H9 (cell line): Measurements from ENCODE around the gene ST3GAL5. TPM values are rescaled to one million over a fixed set of nuclear protein-coding genes. Genes with fewer than 3 reads are reported as not detected.

Experiments used
- DNase-seq: peaks from one replicate; pipeline ENCODE4 v3.0.0-alpha.2; 2017
- H2AFZ ChIP-seq: one replicate; pipeline ENCODE4 v1.6.1; 2013; ENCODE audit warnings: mild to moderate bottlenecking, low read length, control low read depth, moderate library complexity
- H2AK5ac ChIP-seq: 2 replicates; pipeline ENCODE4 v1.6.1; 2013; ENCODE audit warnings: low read length, control low read depth, mixed read lengths; ENCODE audit not compliant: insufficient read length
- H2BK120ac ChIP-seq: one replicate; pipeline ENCODE4 v1.6.1; 2013; ENCODE audit warnings: low read depth, mild to moderate bottlenecking, low read length, control low read depth, inconsistent platforms; ENCODE audit not compliant: poor library complexity, severe bottlenecking
- H2BK12ac ChIP-seq: 2 replicates; pipeline ENCODE4 v1.6.1; 2013; ENCODE audit warnings: low read length, control low read depth, mixed read lengths, low read depth; ENCODE audit not compliant: insufficient read length
- H2BK15ac ChIP-seq: 2 replicates; pipeline ENCODE4 v1.6.1; 2013; ENCODE audit warnings: low read depth, low read length, control low read depth
- H2BK20ac ChIP-seq: one replicate; pipeline ENCODE4 v1.6.1; 2013; ENCODE audit warnings: low read depth, mild to moderate bottlenecking, low read length, control low read depth, inconsistent platforms; ENCODE audit not compliant: poor library complexity, severe bottlenecking
- H2BK5ac ChIP-seq: 2 replicates; pipeline ENCODE4 v1.6.1; 2013; ENCODE audit warnings: low read length, control low read depth, mixed read lengths; ENCODE audit not compliant: insufficient read length
- H3K14ac ChIP-seq: 2 replicates; pipeline ENCODE4 v1.6.1; 2013; ENCODE audit warnings: low read length, control low read depth; ENCODE audit not compliant: insufficient read depth
- H3K18ac ChIP-seq: 2 replicates; pipeline ENCODE4 v1.6.1; 2013; ENCODE audit warnings: low read depth, mild to moderate bottlenecking, mixed read lengths, low read length, control low read depth; ENCODE audit not compliant: insufficient read length
- H3K23ac ChIP-seq: 2 replicates; pipeline ENCODE4 v1.6.1; 2013; ENCODE audit warnings: low read length, control low read depth, mixed read lengths, low read depth; ENCODE audit not compliant: insufficient read length
- H3K23me2 ChIP-seq: 2 replicates; pipeline ENCODE4 v1.6.1; 2013; ENCODE audit warnings: low read depth, mild to moderate bottlenecking, mixed read lengths, low read length, control low read depth; ENCODE audit not compliant: insufficient read length, poor library complexity, severe bottlenecking
- H3K27ac ChIP-seq: 2 replicates; pipeline ENCODE4 v1.5.1; 2013; ENCODE audit warnings: low read length, control low read depth, mixed read lengths, low read depth; ENCODE audit not compliant: insufficient read length
- H3K27me3 ChIP-seq: 2 replicates; pipeline ENCODE4 v1.6.1; 2013; ENCODE audit warnings: low read length, control low read depth, inconsistent platforms; ENCODE audit not compliant: insufficient read depth
- H3K4ac ChIP-seq: 2 replicates; pipeline ENCODE4 v1.6.1; 2013; ENCODE audit warnings: low read depth, mild to moderate bottlenecking, control low read depth, inconsistent platforms, low read length, moderate library complexity
- H3K4me1 ChIP-seq: 2 replicates; pipeline ENCODE4 v1.6.1; 2013; ENCODE audit warnings: low read length, control low read depth, inconsistent platforms; ENCODE audit not compliant: insufficient read depth
- H3K4me2 ChIP-seq: 2 replicates; pipeline ENCODE4 v1.6.1; 2013; ENCODE audit warnings: low read length, control low read depth, mixed read lengths; ENCODE audit not compliant: insufficient read length, insufficient read depth
- H3K56ac ChIP-seq: 2 replicates; pipeline ENCODE4 v1.6.1; 2013; ENCODE audit warnings: low read depth, mild to moderate bottlenecking, mixed read lengths, low read length, control low read depth; ENCODE audit not compliant: insufficient read length
- H3K79me1 ChIP-seq: 2 replicates; pipeline ENCODE4 v1.6.1; 2013; ENCODE audit warnings: low read depth, mild to moderate bottlenecking, moderate library complexity, low read length, control low read depth, inconsistent platforms; ENCODE audit not compliant: insufficient read depth, poor library complexity, severe bottlenecking
- H3K79me2 ChIP-seq: 2 replicates; pipeline ENCODE4 v1.6.1; 2013; ENCODE audit warnings: low read length, control low read depth, inconsistent platforms; ENCODE audit not compliant: insufficient read depth
- H3K9ac ChIP-seq: 2 replicates; pipeline ENCODE4 v1.6.1; 2013; ENCODE audit warnings: low read length, control low read depth, mixed read lengths; ENCODE audit not compliant: insufficient read length; ENCODE audit errors: extremely low read depth
- H3K9me3 ChIP-seq: one replicate; pipeline ENCODE4 v1.6.1; 2013; ENCODE audit warnings: low read depth, low read length, inconsistent platforms; ENCODE audit not compliant: control insufficient read depth
- H3T11ph ChIP-seq: one replicate; pipeline ENCODE4 v1.6.1; 2013; ENCODE audit warnings: mild to moderate bottlenecking, low read length, control low read depth, inconsistent platforms
- H4K20me1 ChIP-seq: one replicate; pipeline ENCODE4 v1.6.1; 2013; ENCODE audit not compliant: control insufficient read depth, insufficient read length, insufficient read depth
- H4K5ac ChIP-seq: 2 replicates; pipeline ENCODE4 v1.6.1; 2013; ENCODE audit warnings: low read depth, mild to moderate bottlenecking, mixed read lengths, low read length, control low read depth; ENCODE audit not compliant: insufficient read length
- H4K8ac ChIP-seq: replicated peaks from 2 replicates; pipeline ENCODE4 v1.6.1; 2013; ENCODE audit warnings: low read length, control low read depth, mixed read lengths, low read depth; ENCODE audit not compliant: insufficient read length
- H4K91ac ChIP-seq: 2 replicates; pipeline ENCODE4 v1.6.1; 2013; ENCODE audit warnings: low read depth, mild to moderate bottlenecking, moderate library complexity, mixed read lengths, low read length, control low read depth; ENCODE audit not compliant: insufficient read length
- H3K27ac Mint-ChIP-seq, 3 experiments: 2 replicates in 2 of 3; 3 replicates in 1 of 3; pipeline ENCODE4 v1.8.0; 2020 to 2021; ENCODE audit warnings: mixed read lengths in 3 of 3, mild to moderate bottlenecking in 1 of 3, moderate library complexity in 1 of 3
- H3K27me3 Mint-ChIP-seq: 2 replicates; pipeline ENCODE4 v1.8.0; 2021; ENCODE audit warnings: low read depth, mild to moderate bottlenecking, moderate library complexity, mixed read lengths
- H3K36me3 Mint-ChIP-seq, 3 experiments: 2 replicates in 2 of 3; 3 replicates in 1 of 3; pipeline ENCODE4 v1.8.0; 2020 to 2021; ENCODE audit warnings: low read depth in 3 of 3, mixed read lengths in 3 of 3; ENCODE audit not compliant: insufficient read depth in 1 of 3
- H3K4me1 Mint-ChIP-seq, 2 experiments: 2 replicates each; pipeline ENCODE4 v1.8.0; 2020; ENCODE audit warnings: mixed read lengths in 2 of 2
- H3K4me3 Mint-ChIP-seq, 2 experiments: 2 replicates in 1 of 2; 3 replicates in 1 of 2; pipeline ENCODE4 v1.8.0; 2020 to 2021; ENCODE audit warnings: mild to moderate bottlenecking in 2 of 2, mixed read lengths in 2 of 2, moderate library complexity in 1 of 2
- H3K9me3 Mint-ChIP-seq, 2 experiments: 2 replicates in 1 of 2; 3 replicates in 1 of 2; pipeline ENCODE4 v1.8.0; 2020; ENCODE audit warnings: mild to moderate bottlenecking in 2 of 2, mixed read lengths in 2 of 2, moderate library complexity in 1 of 2
- WGBS: extraction: QIAGEN DNeasy Blood & Tissue Kit; methylation state at CpG from one replicate; pipeline ENCODE4 v1.1.7; 2013; ENCODE audit warnings: missing lambda C conversion rate, low lambda C conversion rate, mixed read lengths; ENCODE audit not compliant: insufficient read length; ENCODE audit errors: extremely low coverage; 5-methylcytosine and 5-hydroxymethylcytosine counted together
- total RNA-seq: library from RNA; stranded (reverse); gene quantifications from 2 replicates; pipeline ENCODE4 v1.2.1, GENCODE V29; 2021
- TF ChIP-seq, protein P1 (sequence below): fragments of 200-600 bp; sonication (generic); conservative IDR thresholded peaks from 3 replicates; pipeline ENCODE4 v1.8.0; 2021; ENCODE audit warnings: antibody characterized with exemption, mild to moderate bottlenecking

ST3GAL5 gene
- total RNA-seq, 1 experiment from 2014 or later: 3.3 TPM

DNA sequence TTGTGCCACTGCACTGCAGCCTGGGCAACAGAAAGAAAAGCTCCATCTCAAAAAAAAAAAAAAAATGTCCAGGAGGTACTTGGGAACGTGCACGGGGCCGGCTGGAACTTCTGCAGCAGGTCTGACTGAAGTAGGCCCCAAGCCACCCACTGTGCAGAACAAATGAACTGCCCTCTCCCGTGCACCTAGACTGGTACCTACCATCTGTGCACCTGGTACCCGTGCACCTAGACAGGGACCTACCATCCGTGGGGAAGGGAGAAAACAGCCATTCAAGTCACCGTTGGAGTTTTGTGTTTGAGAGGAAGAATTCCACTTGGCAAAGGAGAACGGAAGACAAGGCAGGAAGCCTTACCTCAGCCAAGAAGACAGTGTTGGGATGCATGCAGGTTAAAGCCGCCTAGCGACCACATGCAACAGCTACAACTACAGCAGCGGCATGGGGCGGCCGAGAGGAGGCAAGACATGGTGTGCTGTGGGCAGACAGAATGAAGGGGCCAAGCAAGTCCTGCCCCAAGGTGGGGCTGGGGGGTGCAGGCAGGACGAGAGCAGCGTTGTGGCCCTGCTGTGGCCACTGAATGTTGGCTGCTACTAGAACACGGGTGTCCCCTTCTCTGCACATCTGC, 16.1 kb downstream of the ST3GAL5 start:
- Histone ChIP-seq H3T11ph (no peak overlapping the region), H3K79me2 (no peaks in the 10 kb centered on the region), H2BK20ac (no peak overlapping the region), H4K20me1 (no peaks in the 10 kb centered on the region), H3K4me2 (no peak overlapping the region), H3K4me1 (no peaks in the 10 kb centered on the region; the same call in 1 of the 2 replicates), H2BK5ac (no peak overlapping the region), H4K8ac (no peak overlapping the region), H3K27ac (no peak overlapping the region), H3K4ac (no peak overlapping the region), H2BK12ac (no peak overlapping the region), H3K56ac (no peak overlapping the region), H3K79me1 (no peaks in the 10 kb centered on the region), H3K9ac (no peak overlapping the region), H4K5ac (no peak overlapping the region), H2AFZ (no peak overlapping the region), H4K91ac (no peak overlapping the region), H3K9me3 (no peaks in the 10 kb centered on the region), H3K23ac (no peak overlapping the region), H3K27me3 (no peaks in the 10 kb centered on the region), H3K23me2 (no peaks in the 10 kb centered on the region), H3K14ac (no peak overlapping the region), H3K18ac (no peak overlapping the region), H2BK120ac (no peak overlapping the region), H2AK5ac (no peak overlapping the region), H2BK15ac (no peak overlapping the region)
- peaks cover 21 to 33% of the 10 kb centered on the region in 2 experiments for H3K4me1 Mint-ChIP-seq
- H3K27me3 Mint-ChIP-seq: peaks cover 2% of the 10 kb centered on the region
- TF ChIP-seq, protein P1, sequence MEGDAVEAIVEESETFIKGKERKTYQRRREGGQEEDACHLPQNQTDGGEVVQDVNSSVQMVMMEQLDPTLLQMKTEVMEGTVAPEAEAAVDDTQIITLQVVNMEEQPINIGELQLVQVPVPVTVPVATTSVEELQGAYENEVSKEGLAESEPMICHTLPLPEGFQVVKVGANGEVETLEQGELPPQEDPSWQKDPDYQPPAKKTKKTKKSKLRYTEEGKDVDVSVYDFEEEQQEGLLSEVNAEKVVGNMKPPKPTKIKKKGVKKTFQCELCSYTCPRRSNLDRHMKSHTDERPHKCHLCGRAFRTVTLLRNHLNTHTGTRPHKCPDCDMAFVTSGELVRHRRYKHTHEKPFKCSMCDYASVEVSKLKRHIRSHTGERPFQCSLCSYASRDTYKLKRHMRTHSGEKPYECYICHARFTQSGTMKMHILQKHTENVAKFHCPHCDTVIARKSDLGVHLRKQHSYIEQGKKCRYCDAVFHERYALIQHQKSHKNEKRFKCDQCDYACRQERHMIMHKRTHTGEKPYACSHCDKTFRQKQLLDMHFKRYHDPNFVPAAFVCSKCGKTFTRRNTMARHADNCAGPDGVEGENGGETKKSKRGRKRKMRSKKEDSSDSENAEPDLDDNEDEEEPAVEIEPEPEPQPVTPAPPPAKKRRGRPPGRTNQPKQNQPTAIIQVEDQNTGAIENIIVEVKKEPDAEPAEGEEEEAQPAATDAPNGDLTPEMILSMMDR: peak; percentile 59
- H3K4me3 Mint-ChIP-seq: no peak overlapping the region
- peak; percentile 77 for DNase-seq
- peak overlapping the region in 1 of 3 experiments; percentile 69; a peak in 1 of 7 replicates for H3K27ac Mint-ChIP-seq
- no peaks in the 10 kb centered on the region for H3K9me3 Mint-ChIP-seq
- WGBS: no CpG with 5 or more reads among the region's 16 CpGs
- H3K36me3 Mint-ChIP-seq: peaks cover 0 to 1% (median 0%) of the 10 kb centered on the region in 3 experiments; a peak in 1 of 7 replicates
